Mammary microvascular endothelial cell (primary cell): ENCODE measurements around the gene C1orf216. TPM values are rescaled to one million over a fixed set of nuclear protein-coding genes. Genes with fewer than 3 reads are reported as not detected.

Experiments used
- total RNA-seq: library from RNA; depleted of rRNA; stranded (reverse); fragments of >200 nt; gene quantifications from 2 replicates; pipeline ENCODE4 v1.2.3, GENCODE V29; 2015

Gene C1orf216, protein sequence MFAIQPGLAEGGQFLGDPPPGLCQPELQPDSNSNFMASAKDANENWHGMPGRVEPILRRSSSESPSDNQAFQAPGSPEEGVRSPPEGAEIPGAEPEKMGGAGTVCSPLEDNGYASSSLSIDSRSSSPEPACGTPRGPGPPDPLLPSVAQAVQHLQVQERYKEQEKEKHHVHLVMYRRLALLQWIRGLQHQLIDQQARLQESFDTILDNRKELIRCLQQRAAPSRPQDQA
- total RNA-seq: 8.2 and 12.0 TPM in 2 replicates

GRCh38 chr1:35718492-35719336, at the start of gene C1orf216:
TSS of gene C1orf216 (minus strand) at chr1:35718884. CDS start at chr1:35716321, 2,563 bp downstream.

Other genes starting within 250 kb of the C1orf216 start
- 19.5 and 25.8 TPM in 2 replicates for gene KIAA0319L, start 161.5 kb downstream of the C1orf216 start, total RNA-seq
- 10.4 and 14.4 TPM in 2 replicates for gene NCDN, start 161.1 kb downstream of the C1orf216 start, total RNA-seq
- not detected in 2 replicates for gene TFAP2E, start 145.6 kb downstream of the C1orf216 start, total RNA-seq
- 83.4 and 91.0 TPM in 2 replicates for gene PSMB2, start 77.4 kb downstream of the C1orf216 start, total RNA-seq
- 31.2 and 31.3 TPM in 2 replicates for gene CLSPN, start 51.1 kb upstream of the C1orf216 start, total RNA-seq
- 5.1 and 6.1 TPM in 2 replicates for gene AGO4, start 89.1 kb upstream of the C1orf216 start, total RNA-seq
- 14.1 and 14.7 TPM in 2 replicates for gene AGO1, start 164.3 kb upstream of the C1orf216 start, total RNA-seq
- gene AGO3, start 212.2 kb upstream of the C1orf216 start, total RNA-seq: 9.4 and 14.5 TPM in 2 replicates